Measurements from ENCODE around the gene KCNJ16.

DNA sequence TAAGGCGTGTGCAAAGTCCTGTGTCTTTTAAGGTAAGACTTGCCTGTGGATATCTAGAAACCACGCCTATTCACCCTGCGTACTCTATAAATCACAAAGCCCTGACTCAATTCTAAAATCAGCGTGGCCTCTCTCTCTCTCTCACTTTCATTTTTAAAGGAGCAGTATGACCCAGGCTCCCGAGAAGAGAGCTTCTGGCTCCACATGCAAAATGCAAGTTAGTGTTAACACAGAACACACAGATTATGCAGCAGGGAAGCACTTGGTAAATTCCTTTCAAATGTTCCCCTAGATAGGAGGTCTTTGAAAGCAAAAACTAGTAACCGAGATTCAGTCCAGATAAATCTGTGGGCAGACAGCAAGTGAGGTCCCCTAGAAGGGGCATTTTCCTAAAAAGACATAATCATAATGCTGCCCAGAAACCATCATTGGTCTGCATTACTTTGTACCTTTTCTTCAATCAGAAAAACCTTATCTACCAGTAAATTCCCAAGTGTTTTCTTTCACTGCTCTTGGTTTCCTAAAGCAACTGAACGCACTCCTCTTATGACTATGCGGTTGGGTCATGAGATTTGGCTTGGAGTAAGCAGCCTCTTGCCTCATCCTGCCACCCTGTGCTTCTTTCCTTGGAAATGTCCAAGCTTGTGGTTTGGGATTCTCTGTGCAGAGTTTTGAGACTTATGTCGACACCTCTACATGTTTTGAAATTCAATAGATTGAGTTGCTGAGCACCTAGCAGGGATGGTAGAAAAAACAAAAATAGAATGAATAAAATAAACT is 62.6 kb downstream of the KCNJ16 start:
- TF ChIP-seq POLR2AphosphoS5 (IDR thresholded peaks at IDR 0.05; ENCODE audit: low read depth, low read length) (no peak), POLR2A (IDR thresholded peaks at IDR 0.05; ENCODE audit: low read depth, low read length) (no peak), SPI1 (IDR thresholded peaks at IDR 0.05; ENCODE audit: low read depth, low read length) (no peak), TAF1 (IDR thresholded peaks at IDR 0.05; ENCODE audit: low read depth, low read length) (no peak), POU2F2 (IDR thresholded peaks at IDR 0.05; ENCODE audit: low read depth, low read length) (no peak)

Data from GM12891 (cell line).